GM23248 (cell line): Measurements from ENCODE around the gene KCNG2.

Source experiments
- EZH2 ChIP-seq: fragments of 200-600 bp; sonication (generic); IDR thresholded peaks from 2 replicates; pipeline ENCODE4 v1.6.1; 2018; ENCODE audit warnings: antibody characterized with exemption, mild to moderate bottlenecking; ENCODE audit not compliant: insufficient read depth, poor library complexity, severe bottlenecking
- EZH2phosphoT487 ChIP-seq: fragments of 200-600 bp; sonication (generic); IDR thresholded peaks from 2 replicates; pipeline ENCODE4 v1.6.1; 2018; ENCODE audit warnings: antibody characterized with exemption, moderate library complexity, mild to moderate bottlenecking, low read depth; ENCODE audit not compliant: insufficient read depth

GRCh38 chr18:79901665-79902064 is 103.9 kb downstream of the KCNG2 start:
- TF ChIP-seq EZH2 (no peak), EZH2phosphoT487 (no peak)
